Activated T-cell treated with anti-CD3 and anti-CD28 coated beads for 4 hours (primary cell): ENCODE results near the gene MLEC.

ENCODE experiments used
- DNase-seq: peaks from one replicate; pipeline ENCODE4 v3.0.0-alpha.2; 2020

Gene MLEC

GRCh38 chr12:120750806-120751205 is 63.9 kb downstream of the MLEC start:
- no peak for DNase-seq

DNA sequence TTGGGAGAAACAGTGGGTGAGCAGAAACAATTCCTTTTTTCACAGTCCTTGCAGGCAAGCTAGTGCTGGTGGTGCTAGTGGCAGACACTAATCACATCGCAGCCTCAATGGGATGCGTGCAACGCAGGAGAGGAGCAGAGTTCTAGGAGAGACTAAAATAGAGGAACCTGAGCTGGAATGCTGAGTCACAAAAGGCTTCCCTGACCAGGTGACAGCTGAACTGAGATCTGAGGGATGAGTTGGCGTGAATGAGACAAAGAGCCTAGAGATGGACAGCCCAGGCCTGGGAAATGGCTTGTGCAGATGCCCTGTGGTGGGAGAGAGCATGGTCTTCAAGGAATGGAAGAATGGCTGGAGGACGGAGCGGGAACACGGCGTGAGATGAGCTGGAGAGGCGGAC is 64.4 kb downstream of the MLEC start:
- DNase-seq, result no peak
